DND-41 (cell line): ENCODE data around the gene TRRAP.

ENCODE experiments used
- ATAC-seq: fragments of 200-7000 bp; cut with Tn5 transposase; 3 replicates; pipeline ENCODE4 v1.9.1; 2021; ENCODE audit warnings: low read depth; ENCODE audit not compliant: insufficient read depth
- DNase-seq: peaks from one replicate; pipeline ENCODE4 v3.0.0-alpha.2; 2020
- H2AFZ ChIP-seq: 2 replicates; pipeline ENCODE4 v1.6.0; 2012; ENCODE audit warnings: low read depth, low read length
- H3K27ac ChIP-seq: 2 replicates; pipeline ENCODE4 v1.5.1; 2012; ENCODE audit warnings: low read length, inconsistent platforms
- H3K27me3 ChIP-seq: fragments of 200-600 bp; sonication (generic); 2 replicates; pipeline ENCODE4 v1.6.0; 2012; ENCODE audit warnings: low read length, mild to moderate bottlenecking, inconsistent platforms; ENCODE audit not compliant: insufficient read depth, poor library complexity
- H3K36me3 ChIP-seq: 2 replicates; pipeline ENCODE4 v1.5.1; 2012; ENCODE audit warnings: low read length, inconsistent platforms; ENCODE audit not compliant: insufficient read depth
- H3K4me1 ChIP-seq: 2 replicates; pipeline ENCODE4 v1.5.1; 2012; ENCODE audit warnings: mild to moderate bottlenecking, low read length; ENCODE audit not compliant: insufficient read depth
- H3K4me2 ChIP-seq: 2 replicates; pipeline ENCODE4 v1.6.0; 2012; ENCODE audit warnings: mild to moderate bottlenecking, moderate library complexity, low read length, inconsistent platforms; ENCODE audit not compliant: insufficient read depth
- H3K4me3 ChIP-seq, 2 experiments: fragments of 200-600 bp in 1 of 2; shearing (Covaris generic) in 1 of 2; 2 replicates each; pipeline ENCODE4 v1.5.1; 2012 to 2016; ENCODE audit warnings: inconsistent platforms in 2 of 2, low read length in 2 of 2, mild to moderate bottlenecking in 2 of 2, low read depth in 1 of 2, moderate library complexity in 1 of 2
- H3K79me2 ChIP-seq: 2 replicates; pipeline ENCODE4 v1.6.0; 2012; ENCODE audit warnings: low read length, inconsistent platforms; ENCODE audit not compliant: insufficient read depth
- H3K9ac ChIP-seq: 2 replicates; pipeline ENCODE4 v1.6.0; 2012; ENCODE audit warnings: low read depth, mild to moderate bottlenecking, inconsistent platforms, low read length, moderate library complexity
- H3K9me3 ChIP-seq: 2 replicates; pipeline ENCODE4 v1.5.1; 2012; ENCODE audit warnings: low read length, moderate library complexity, mild to moderate bottlenecking, inconsistent platforms; ENCODE audit not compliant: insufficient read depth, severe bottlenecking
- H4K20me1 ChIP-seq: 2 replicates; pipeline ENCODE4 v1.6.0; 2012; ENCODE audit warnings: low read length; ENCODE audit not compliant: insufficient read depth
- CTCF ChIP-seq: IDR thresholded peaks from 2 replicates; pipeline ENCODE4 v1.5.1; 2012; ENCODE audit warnings: borderline replicate concordance, low read length, moderate library complexity, mild to moderate bottlenecking; ENCODE audit not compliant: poor library complexity, severe bottlenecking; ENCODE audit errors: extremely low read depth
- EZH2 ChIP-seq: IDR thresholded peaks from 3 replicates; pipeline ENCODE4 v1.6.1; 2012; ENCODE audit warnings: borderline replicate concordance, low read depth, mild to moderate bottlenecking, moderate library complexity, low read length, inconsistent platforms; ENCODE audit not compliant: severe bottlenecking

The TRRAP gene

GRCh38 chr7:98833022-98833421 is 45.3 kb upstream of the TRRAP start:
- Histone ChIP-seq H3K4me2 (no peak overlapping the region), H3K9ac (no peak overlapping the region), H3K4me3 (no peak overlapping the region), H3K36me3 (no peaks in the 10 kb centered on the region), H2AFZ (no peak overlapping the region), H3K9me3 (no peaks in the 10 kb centered on the region), H3K27me3 (no peaks in the 10 kb centered on the region), H4K20me1 (no peaks in the 10 kb centered on the region), H3K4me1 (no peaks in the 10 kb centered on the region), H3K79me2 (no peaks in the 10 kb centered on the region), H3K27ac (no peak overlapping the region)
- DNase-seq, result no peak
- TF ChIP-seq CTCF (no peak), EZH2 (no peak)
- ATAC-seq, result no peak

- no peaks in the 10 kb centered on the region for H3K36me3 ChIP-seq
- DNase-seq, result no peak
- no peaks in the 10 kb centered on the region for H3K4me1 ChIP-seq
Measured at GRCh38 chr7:98834949-98835348, 43.4 kb upstream of the TRRAP start.

GRCh38 chr7:98836811-98837629 is 41.3 kb upstream of the TRRAP start:
- no peaks in the 10 kb centered on the region for H4K20me1 ChIP-seq
- no peaks in the 10 kb centered on the region for H3K79me2 ChIP-seq
- H3K4me2 ChIP-seq, result no peak overlapping the region
- no peak overlapping the region for H2AFZ ChIP-seq
- no peak overlapping the region for H3K27ac ChIP-seq
- no peak overlapping the region for H3K4me3 ChIP-seq
- no peaks in the 10 kb centered on the region for H3K4me1 ChIP-seq
- no peak overlapping the region for H3K9ac ChIP-seq
- DNase-seq (peak; percentile 27), ATAC-seq (no peak)
- no peaks in the 10 kb centered on the region for H3K27me3 ChIP-seq
- TF ChIP-seq CTCF (peak; percentile 72), EZH2 (no peak)
- no peaks in the 10 kb centered on the region for H3K36me3 ChIP-seq
- no peaks in the 10 kb centered on the region for H3K9me3 ChIP-seq

More at GRCh38 chr7:98834949-98835348, 43.4 kb upstream of the TRRAP start:
- Histone ChIP-seq H3K9ac (no peak overlapping the region), H3K9me3 (no peaks in the 10 kb centered on the region), H4K20me1 (no peaks in the 10 kb centered on the region), H3K27me3 (no peaks in the 10 kb centered on the region), H3K4me3 (no peak overlapping the region), H3K79me2 (no peaks in the 10 kb centered on the region), H3K27ac (no peak overlapping the region), H2AFZ (no peak overlapping the region), H3K4me2 (no peak overlapping the region)
- no peak for ATAC-seq
- TF ChIP-seq CTCF, result no peak
- no peak for TF ChIP-seq EZH2
